ENCODE results near the gene MAZ.

Gene MAZ

DNA sequence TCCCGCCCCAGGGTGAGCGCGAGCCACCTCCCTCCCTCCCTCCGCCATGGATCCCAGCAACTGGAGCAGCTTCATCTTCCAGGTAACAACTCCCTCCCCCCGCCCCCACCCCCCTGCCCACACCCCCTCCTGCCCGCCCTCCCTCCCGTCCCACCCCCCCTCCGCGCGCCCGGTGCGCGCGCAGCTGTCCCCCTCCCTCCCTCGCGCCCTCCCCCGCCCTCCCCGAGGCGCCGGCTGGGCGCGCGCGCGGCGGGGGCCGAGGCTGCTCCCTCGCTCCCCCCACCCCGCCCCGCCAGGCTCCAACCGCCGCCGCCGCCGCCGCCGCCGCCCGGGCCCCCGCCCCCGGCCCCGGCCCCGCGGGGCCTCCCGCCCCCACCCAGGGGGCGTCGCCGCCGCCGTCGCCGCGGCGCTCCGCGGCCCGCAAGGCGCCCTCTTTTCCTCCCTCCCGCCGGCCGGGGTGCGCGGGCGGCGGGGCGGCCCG, at the start of gene MAZ:
TSS of gene MAZ (plus strand) at position 431 of the 481 bp plus-strand sequence. CDS start 173 bp downstream, outside the sequence.
- no peak for TF ChIP-seq CTCF (IDR thresholded peaks at IDR 0.05)

GRCh38 chr16:29756654-29757053, 49.7 kb upstream of the MAZ start:
- TF ChIP-seq CTCF (IDR thresholded peaks at IDR 0.05) = no peak

DNA sequence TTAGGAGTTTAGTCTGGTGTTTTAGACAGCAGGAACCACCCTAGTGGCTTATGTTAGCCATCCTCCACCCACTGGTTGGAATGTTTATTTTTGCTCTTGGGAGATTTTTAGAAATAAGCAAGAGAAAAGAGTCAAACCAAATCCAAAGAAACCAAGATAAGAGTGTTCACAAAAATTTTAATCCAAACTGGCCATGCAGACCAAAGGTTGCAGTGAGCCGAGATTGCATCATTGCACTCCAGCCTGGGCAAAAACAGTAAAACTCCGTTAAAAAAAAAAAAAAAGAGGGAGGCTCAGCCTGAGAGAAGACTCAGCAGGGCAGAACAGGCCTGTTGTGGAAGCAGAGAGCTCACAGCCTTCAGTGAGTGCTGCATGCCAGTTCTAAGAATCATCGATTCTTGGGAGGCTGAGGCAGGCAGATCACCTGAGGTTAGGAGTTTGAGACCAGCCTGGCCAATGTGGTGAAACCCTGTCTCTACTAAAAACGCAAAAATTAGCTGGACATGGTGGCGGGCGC, 48.3 kb upstream of the MAZ start:
- TF ChIP-seq CTCF (IDR thresholded peaks at IDR 0.05) = no peak

DNA sequence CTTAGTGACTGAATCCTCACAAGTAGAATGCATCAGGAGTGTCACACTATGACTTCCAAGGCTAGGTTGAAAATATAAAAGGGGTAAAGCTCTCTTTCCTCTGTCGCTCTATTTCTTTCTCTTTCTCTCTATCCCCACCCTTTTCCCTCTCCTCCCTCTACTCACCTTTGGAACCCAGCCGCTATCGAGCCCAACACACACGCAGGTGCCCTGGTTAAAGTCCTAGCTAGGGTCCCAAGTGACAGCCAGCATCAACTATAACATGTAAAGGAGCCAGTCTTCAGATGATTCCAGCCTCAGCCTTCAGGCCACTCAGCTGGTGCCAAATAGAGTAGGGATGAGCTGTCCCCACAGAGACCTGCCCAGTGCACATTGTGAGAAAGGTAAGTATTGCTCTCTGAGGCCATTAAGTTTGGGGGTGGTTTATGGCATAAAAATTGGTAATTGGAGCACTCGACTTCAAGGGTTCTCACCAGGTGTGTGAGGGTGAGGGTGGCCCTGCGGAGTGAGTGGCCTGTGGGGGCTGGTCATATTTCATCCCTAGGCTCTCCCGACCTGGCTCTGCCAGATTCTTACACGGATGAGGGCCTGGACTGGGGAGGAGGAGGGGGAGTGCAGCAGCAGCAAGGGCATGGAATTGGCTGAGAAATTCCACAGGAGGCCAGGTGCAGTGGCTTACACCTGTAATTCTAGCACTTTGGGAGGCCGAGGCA, 45.6 kb upstream of the MAZ start:
- TF ChIP-seq CTCF (IDR thresholded peaks at IDR 0.05) = no peak

DNA sequence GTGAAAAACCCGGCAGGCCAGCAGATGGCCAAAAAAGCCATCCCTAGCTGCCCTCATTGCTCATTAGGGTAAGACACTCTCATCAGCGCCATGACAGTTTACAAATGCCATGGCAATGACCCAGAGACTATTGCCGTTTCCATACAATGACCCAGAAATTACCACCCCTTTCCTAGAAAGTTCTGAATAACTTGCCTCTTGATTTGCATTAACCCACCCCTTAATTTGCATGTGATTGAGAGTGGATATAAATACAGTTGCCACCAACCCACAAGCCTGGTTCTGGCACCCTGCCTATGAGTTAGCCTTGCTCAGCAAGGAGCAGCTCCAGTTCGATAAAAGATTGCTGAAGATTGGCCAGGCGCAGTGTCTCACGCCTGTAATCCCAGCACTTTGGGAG, 44.4 kb upstream of the MAZ start:
- TF ChIP-seq CTCF (IDR thresholded peaks at IDR 0.05) = no peak

DNA sequence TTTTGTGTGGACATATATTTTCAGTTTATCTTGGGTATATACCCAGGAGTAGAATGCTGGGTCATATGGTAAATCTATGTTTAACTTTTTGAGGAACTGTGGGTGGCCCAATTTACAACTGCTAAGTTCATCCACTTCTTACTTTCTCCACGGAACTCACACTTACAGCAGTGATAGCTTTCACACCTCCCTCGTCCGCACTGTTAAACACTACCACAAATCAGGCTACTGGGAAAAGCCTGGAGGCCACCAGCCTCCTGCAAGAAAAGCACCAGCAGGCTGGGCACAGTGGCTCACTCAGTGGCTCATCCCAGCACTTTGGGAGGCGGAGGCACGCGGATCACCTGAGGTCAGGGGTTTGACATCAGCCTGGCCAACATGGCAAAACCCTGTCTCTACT, 43.0 kb upstream of the MAZ start:
- no peak for TF ChIP-seq CTCF (IDR thresholded peaks at IDR 0.05)

DNA sequence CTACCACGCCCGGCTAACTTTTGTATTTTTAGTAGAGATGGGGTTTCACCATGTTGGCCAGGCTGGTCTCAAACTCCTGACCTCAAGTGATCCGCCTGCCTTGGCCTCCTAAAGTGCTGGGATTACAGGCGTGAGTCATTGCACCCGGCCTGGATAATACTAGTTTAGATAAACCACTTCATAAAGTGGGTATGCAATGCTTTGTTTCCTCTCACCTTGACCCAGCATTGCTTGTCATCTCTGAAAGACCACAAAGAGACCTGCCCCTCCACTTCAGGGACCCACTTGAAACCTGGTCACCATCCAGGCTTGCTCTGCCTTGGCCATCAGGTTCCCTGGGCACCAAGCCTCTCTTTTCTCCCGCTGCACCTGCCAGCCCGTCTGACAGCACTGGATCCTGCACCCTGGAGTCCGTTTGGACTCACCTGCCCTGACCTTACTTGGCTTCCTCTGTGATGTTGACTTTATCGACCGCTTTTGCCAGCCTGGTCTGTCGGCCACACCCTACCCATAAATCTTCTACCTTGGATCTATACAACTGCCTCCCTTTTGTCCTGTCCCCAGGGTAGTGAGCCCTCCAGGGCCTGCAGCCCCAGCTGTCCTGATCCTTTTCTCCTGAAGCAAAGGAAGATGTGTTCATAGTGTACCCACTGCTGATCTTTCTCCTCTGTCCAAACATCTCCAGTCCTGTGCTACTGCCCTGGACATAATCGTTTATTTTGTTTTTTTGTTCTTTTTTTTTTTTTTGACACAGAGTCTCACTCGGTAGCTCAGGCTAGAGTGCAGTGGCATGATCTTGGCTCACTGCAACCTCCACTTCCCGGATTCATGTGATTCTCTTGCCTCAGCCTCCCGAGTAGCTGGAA, 40.9 kb upstream of the MAZ start:
- no peak for TF ChIP-seq CTCF (IDR thresholded peaks at IDR 0.05)

Measured in LNCAP (cell line).